HL-60 (cell line): ENCODE data around the gene OSBPL8.

Experiments used
- DNase-seq, 2 experiments: peaks; one replicate each; pipeline ENCODE4 v3.0.0-alpha.2; 2010 to 2020; ENCODE audit warnings: low read depth in 1 of 2, low spot score in 1 of 2
- H3K27ac ChIP-seq: fragments of 250-450 bp; sonication (Bioruptor Pico); replicated peaks from 2 replicates; pipeline ENCODE4 v1.5.1; 2020; ENCODE audit warnings: mild to moderate bottlenecking, moderate library complexity
- H3K27me3 ChIP-seq: fragments of 250-450 bp; sonication (Bioruptor Pico); 2 replicates; pipeline ENCODE4 v1.5.1; 2021; ENCODE audit warnings: mild to moderate bottlenecking, moderate library complexity; ENCODE audit not compliant: insufficient read depth, poor library complexity, severe bottlenecking
- H3K4me3 ChIP-seq: replicated peaks from 2 replicates; pipeline ENCODE4 v1.5.1; 2011; ENCODE audit warnings: mild to moderate bottlenecking, control low read depth, low read length; ENCODE audit not compliant: insufficient read depth
- GABPA ChIP-seq: IDR thresholded peaks from 2 replicates; pipeline ENCODE4 v1.6.1; 2012; ENCODE audit warnings: low read depth
- POLR2AphosphoS5 ChIP-seq: IDR thresholded peaks from 2 replicates; pipeline ENCODE4 v1.6.1; 2012; ENCODE audit warnings: low read depth
- SPI1 ChIP-seq: IDR thresholded peaks from 2 replicates; pipeline ENCODE4 v1.6.1; 2012; ENCODE audit warnings: low read depth, mild to moderate bottlenecking, borderline replicate concordance
- TF ChIP-seq, protein P1 (sequence below): IDR thresholded peaks from one replicate; pipeline ENCODE4 v1.5.1; 2011; ENCODE audit warnings: low read length, control low read depth, inconsistent platforms; ENCODE audit not compliant: insufficient read depth
- TF ChIP-seq, protein P2 (sequence below): IDR thresholded peaks from 2 replicates; pipeline ENCODE4 v1.6.1; 2012; ENCODE audit warnings: low read depth; ENCODE audit not compliant: insufficient replicate concordance

Gene OSBPL8

DNA sequence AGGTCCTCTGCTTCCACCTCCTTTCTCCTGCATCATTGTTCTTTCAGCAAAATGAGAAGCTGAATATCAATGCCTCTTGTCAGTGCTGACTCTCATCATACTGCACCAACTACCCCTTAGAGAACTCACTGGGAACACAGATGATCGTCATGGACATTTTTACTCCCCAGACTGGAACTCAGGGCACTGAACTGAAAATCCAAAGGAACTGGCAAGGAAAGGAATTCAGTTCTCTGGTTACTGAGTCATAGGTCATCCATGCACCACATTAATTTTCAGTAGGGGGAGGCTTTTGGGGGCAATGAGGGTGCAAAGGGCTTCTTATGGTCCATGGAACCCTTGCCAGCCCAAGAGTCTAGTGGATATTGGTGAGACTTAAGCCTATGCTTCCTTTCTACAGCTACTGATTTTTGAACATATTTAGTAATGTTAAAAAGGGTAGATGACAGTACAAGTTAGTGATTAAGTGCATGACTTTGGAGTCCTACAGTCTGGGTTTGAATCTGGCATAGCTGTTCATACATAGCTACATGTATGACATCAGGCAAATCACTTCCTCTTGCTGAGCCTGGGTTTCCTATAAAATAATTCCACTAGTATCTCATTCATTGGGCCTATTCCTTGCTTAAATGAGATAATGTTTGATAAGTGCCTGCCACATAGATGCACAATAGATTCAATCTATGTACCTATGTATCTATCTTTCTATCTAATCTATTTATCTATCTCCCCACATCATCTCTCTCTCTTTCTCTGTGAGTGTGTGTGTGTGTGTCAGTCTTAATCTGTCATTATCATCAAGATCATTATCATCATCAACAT is 240.6 kb downstream of the OSBPL8 start:
- Histone ChIP-seq H3K27me3 (no peaks in the 10 kb centered on the region), H3K4me3 (no peak overlapping the region), H3K27ac (no peak overlapping the region)
- TF ChIP-seq, protein P1, sequence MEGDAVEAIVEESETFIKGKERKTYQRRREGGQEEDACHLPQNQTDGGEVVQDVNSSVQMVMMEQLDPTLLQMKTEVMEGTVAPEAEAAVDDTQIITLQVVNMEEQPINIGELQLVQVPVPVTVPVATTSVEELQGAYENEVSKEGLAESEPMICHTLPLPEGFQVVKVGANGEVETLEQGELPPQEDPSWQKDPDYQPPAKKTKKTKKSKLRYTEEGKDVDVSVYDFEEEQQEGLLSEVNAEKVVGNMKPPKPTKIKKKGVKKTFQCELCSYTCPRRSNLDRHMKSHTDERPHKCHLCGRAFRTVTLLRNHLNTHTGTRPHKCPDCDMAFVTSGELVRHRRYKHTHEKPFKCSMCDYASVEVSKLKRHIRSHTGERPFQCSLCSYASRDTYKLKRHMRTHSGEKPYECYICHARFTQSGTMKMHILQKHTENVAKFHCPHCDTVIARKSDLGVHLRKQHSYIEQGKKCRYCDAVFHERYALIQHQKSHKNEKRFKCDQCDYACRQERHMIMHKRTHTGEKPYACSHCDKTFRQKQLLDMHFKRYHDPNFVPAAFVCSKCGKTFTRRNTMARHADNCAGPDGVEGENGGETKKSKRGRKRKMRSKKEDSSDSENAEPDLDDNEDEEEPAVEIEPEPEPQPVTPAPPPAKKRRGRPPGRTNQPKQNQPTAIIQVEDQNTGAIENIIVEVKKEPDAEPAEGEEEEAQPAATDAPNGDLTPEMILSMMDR = no peak
- TF ChIP-seq SPI1 (no peak), POLR2AphosphoS5 (no peak), GABPA (no peak)
- TF ChIP-seq, protein P2, sequence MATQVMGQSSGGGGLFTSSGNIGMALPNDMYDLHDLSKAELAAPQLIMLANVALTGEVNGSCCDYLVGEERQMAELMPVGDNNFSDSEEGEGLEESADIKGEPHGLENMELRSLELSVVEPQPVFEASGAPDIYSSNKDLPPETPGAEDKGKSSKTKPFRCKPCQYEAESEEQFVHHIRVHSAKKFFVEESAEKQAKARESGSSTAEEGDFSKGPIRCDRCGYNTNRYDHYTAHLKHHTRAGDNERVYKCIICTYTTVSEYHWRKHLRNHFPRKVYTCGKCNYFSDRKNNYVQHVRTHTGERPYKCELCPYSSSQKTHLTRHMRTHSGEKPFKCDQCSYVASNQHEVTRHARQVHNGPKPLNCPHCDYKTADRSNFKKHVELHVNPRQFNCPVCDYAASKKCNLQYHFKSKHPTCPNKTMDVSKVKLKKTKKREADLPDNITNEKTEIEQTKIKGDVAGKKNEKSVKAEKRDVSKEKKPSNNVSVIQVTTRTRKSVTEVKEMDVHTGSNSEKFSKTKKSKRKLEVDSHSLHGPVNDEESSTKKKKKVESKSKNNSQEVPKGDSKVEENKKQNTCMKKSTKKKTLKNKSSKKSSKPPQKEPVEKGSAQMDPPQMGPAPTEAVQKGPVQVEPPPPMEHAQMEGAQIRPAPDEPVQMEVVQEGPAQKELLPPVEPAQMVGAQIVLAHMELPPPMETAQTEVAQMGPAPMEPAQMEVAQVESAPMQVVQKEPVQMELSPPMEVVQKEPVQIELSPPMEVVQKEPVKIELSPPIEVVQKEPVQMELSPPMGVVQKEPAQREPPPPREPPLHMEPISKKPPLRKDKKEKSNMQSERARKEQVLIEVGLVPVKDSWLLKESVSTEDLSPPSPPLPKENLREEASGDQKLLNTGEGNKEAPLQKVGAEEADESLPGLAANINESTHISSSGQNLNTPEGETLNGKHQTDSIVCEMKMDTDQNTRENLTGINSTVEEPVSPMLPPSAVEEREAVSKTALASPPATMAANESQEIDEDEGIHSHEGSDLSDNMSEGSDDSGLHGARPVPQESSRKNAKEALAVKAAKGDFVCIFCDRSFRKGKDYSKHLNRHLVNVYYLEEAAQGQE = no peak
- no peak for DNase-seq

DNA sequence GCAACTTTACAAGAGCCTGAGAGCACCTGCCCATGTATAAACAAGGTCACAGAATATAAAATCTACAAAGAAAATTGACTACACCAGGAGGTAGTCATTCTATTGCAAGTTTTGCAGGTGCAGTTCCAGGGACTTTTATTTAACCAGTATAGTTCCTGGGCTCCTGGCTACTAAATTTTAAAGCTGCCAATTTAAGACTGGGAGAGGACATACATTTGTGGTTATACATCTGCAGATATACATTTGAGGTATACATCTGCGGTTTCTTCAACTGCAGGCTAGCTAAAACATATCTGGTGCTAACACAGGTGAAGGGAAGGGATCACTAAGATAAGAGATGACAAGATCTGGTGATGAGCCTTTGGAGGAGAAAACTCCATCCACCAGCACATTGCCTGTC is 241.6 kb downstream of the OSBPL8 start:
- DNase-seq = no peak
- H3K4me3 ChIP-seq = no peak overlapping the region
- no peaks in the 10 kb centered on the region for H3K27me3 ChIP-seq
- no peak overlapping the region for H3K27ac ChIP-seq
- TF ChIP-seq, protein P2 = no peak
- TF ChIP-seq SPI1 (no peak), POLR2AphosphoS5 (no peak), GABPA (no peak)
- TF ChIP-seq, protein P1 = no peak

DNA sequence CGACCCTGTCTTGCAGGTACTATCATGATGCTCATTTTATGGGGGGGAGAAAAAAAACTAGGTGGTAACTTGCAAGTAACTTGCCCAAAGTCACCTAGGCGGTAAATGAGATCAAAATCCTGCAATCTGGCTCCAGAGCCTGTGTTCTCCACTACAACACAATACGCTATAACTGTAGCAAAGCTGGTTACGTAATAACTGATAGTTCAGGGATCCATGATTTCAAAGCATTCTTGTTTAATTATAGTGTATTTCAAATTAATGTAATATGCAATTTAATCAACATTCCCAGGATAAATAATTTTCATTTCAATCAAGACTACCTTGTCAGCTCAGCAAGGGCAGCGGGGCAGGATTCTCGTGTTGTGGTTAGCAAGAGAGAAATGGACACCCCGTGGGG is 243.1 kb downstream of the OSBPL8 start:
- TF ChIP-seq POLR2AphosphoS5 = no peak
- TF ChIP-seq, protein P1 = no peak
- TF ChIP-seq GABPA = no peak
- TF ChIP-seq, protein P2 = no peak
- no peak for TF ChIP-seq SPI1

More for the DNA sequence above, 243.1 kb downstream of the OSBPL8 start:
- H3K4me3 ChIP-seq = no peak overlapping the region
- DNase-seq = no peak
- H3K27ac ChIP-seq = no peak overlapping the region
- H3K27me3 ChIP-seq = no peaks in the 10 kb centered on the region
